Stimulated activated CD4-positive, alpha-beta T cell treated with anti-CD3 and anti-CD28 coated beads, Interleukin-2, amount 100 ng/mL, for 4 hours (primary cell): ENCODE results near the gene TAF5L.
"Not testable (repeated sequence)": the region's sequence is repeated elsewhere in the genome, so short reads cannot be mapped to it uniquely, and the experiment has no call there.

Experiments used
- DNase-seq: peaks from one replicate; pipeline ENCODE4 v3.0.0-alpha.2; 2020; ENCODE audit warnings: low read depth

Gene TAF5L

DNA sequence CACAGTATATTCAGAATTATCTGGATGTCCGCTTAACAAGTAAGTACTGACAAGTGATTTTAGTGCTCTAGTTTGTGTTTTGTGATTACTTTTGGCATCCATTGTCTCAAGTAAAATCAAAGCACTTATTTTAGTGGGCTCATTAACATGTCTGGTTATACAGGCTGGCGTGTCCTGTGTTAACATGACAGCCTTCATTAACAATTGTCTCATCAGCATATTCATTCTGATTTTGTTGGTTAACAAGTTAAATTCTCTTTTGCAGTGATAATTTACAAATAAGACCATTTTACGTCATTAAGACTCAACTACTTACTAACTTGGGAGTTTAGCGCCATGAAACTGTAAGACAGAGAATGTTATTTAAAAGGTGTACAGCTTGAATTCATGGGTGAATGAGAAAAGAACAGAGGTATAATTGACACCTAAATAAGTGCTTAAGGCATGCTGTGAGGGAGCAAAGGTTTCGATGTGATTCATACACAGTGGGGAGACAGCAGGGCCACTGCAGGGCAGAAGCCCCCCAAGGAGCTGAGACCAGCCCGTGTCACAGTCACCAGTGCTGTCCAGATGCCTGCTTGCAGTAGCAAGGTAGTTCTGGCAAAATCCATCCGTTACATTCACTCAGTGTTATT, 22.4 kb downstream of the TAF5L start:
- no peak for DNase-seq

- DNase-seq, result no peak
Observed at GRCh38 chr1:229600229-229600628, 25.7 kb downstream of the TAF5L start.

GRCh38 chr1:229599218-229599954, 26.5 kb downstream of the TAF5L start:
- no peak for DNase-seq

- DNase-seq, result no peak
Observed at GRCh38 chr1:229597877-229598276, 28.0 kb downstream of the TAF5L start.

- DNase-seq, result no peak
Observed at GRCh38 chr1:229596925-229597699, 28.8 kb downstream of the TAF5L start.

GRCh38 chr1:229595876-229596275, 30.0 kb downstream of the TAF5L start:
- not testable (repeated sequence) for DNase-seq

- no peak for DNase-seq
Observed at GRCh38 chr1:229594227-229595008, 31.5 kb downstream of the TAF5L start.

DNA sequence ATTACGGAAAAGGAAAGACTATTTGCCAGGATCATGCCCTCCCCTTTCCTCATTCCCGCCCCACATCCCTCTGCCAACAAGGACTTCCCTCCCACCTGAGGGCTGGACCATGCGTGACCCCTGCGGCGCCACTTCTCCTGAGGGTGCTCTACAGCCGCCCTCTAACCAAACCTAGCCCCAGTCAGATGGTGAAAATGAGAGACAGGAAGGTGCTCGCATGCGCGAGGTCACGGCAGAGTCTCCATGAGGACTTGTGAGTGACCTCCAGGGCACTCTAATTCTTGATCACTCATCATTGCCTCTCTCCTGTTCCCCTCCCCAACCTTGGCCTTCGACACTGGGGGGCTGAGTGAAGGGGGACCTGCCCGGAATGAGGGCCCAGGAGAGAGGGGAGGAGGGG, 32.1 kb downstream of the TAF5L start:
- no peak for DNase-seq

DNA sequence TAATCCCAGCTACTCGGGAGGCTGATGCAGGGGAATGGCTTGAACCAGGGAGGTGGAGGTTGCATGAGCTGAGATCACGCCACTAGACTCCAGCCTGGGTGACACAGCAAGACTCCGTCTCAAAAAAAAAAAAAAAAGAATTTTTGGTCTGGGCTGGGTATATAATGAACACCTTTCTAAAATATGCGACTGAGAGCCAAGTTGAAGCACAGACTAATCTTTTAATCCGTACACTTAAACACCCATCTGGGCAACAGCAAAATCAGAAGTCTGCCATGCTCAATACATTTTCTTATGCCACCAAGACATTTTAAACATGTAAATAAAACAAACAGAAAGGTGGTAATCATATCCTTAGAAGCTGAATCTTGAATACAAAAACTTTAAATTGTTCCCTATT, 35.8 kb downstream of the TAF5L start:
- DNase-seq, result no peak

GRCh38 chr1:229585338-229585737, 40.6 kb downstream of the TAF5L start:
- no peak for DNase-seq

GRCh38 chr1:229582715-229583114, 43.2 kb downstream of the TAF5L start:
- DNase-seq, result no peak

DNA sequence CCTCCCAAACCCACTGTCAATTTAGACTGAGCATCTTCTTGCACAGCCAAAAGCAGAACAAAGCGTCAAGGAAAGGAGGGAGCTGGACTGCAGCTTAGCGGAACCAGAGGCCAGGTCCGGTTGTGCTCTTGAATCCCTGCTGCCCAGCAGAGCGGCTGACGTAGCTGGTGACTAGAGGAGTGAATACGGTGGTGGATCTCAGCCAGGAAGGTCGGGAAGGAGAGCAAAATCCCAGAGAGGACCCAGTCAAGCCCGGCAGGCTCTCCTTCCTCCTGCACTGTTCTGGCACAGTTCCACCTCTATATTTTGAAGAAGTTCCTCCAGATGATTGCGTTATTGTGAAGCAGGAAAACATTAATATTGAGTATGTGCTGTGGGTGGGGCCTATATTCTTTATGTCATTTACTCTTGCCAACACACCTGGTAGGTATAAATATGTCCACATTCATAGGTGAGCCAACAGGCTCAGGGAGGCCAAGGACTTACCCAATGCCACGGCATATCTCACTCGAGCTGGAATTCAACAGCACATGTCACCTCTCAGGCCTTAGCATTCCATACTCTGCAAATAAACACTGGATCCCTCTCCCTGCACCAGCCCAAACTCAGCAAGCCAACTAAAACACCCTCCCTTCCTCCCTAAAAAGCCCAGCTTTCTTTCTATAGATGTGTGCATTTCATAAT, 43.8 kb downstream of the TAF5L start:
- DNase-seq, result no peak

- no peak for DNase-seq
Observed at GRCh38 chr1:229581485-229581884, 44.4 kb downstream of the TAF5L start.

DNA sequence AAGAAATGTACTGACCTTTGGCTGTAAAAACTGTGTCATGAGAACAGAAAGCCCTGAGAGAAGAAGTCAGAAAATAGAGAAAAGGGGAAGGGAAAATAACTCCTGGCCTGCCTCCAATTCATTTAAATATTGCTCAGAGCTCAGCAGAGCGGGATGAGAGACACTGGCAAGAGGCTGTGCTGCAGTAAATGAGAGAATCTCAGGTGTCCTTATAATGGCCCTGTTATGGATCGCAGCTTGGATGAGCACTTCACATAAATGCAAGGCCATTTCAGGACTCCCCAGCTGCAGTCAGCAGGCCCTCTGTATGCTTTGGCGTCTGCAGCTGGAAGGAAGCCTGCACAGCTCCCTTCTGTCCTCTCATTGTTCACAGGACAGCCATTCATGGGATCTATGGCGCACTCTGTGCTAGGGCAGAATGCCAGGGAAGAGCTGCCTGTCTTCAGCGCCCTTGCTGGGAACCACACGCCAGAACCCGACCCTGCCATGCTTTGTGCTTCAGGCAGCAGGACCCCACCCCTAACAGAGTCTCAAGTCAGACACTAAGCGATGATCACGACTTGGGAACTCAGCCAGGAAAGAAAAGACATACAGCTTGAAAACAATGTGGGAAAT, 46.8 kb downstream of the TAF5L start:
- no peak for DNase-seq

- DNase-seq, result no peak
Observed at GRCh38 chr1:229578168-229579058, 47.5 kb downstream of the TAF5L start.

DNA sequence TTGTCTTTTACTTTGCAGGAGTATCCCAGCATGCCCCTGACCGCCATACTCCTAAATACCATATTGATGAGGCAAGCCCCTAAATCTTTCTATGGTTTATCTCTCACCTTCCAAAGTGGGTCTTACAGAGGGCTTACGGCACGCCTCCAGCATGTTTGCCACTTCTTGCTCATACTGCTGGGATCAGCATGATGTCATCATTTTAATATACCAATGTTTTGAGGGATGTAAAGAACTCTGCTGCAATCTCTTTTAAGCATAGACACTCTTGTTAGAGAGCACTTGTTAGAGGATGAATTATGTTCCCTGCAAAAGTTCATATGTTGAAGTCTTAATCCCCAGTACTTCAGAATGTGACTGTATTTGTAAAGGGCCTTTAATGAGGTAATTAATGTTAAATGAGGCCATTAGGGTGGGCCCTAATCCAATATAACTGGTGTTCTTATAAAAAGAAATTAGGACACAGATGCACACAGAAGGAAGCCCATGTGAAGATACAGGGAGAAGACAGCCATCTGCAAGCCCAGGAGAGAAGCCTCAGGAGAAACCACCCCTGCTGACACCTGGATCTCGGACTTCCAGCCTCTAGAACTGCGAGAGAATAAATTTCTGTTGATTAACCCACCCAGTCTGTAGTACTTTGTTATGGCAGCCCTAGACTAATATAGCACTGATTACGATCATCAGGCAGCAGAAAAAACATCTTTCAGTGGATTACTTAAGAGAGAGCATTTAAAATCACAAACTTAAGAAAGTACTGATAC, 51.1 kb downstream of the TAF5L start:
- no peak for DNase-seq

DNA sequence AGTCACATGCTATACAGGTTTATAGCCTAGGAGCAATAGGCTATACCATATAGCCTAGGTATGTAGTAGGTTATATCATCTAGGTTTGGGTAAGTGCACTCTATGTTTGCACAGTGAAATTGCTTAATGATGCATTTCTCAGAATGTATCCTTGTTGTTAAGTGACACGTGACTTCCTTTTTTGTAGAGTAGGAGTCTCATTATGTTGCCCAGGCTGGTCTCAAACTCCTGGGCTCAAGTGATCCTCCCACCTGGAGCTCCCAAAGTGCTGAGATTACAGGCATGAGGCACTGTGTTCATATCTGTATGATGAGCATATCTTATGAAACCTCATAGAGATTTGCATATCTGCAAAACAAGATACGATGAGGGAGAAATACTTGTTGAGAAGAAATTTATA, 53.6 kb downstream of the TAF5L start:
- DNase-seq, result no peak

DNA sequence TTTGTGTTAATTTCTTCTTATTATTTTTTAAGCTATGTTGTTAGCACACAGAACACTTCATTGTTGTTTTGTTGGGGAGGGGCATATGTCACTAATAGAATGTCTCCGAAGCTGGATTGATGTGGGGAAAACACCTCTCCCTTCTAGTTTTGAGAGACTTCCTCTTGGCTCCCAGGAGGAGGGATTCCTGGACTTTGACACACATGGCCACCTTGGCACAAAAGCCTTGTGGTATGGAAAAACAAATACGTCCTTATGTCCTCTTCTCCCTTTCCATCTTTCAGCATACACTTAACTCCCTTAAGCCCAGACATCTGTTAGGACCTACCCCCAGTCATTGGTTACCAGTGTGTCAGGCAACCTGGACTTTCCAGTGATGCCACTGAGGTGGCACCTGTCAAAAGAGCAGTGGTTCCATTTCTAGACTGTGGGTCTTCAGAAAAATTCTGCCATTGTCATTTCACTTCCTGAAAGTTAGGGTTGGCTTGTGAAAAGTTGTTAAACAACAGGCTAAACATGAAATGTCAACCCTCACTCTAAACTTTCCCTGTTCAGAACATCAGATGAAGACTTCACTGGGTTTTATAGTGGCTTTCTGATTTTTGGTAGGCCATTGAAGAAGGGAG, 54.9 kb downstream of the TAF5L start:
- no peak for DNase-seq

DNA sequence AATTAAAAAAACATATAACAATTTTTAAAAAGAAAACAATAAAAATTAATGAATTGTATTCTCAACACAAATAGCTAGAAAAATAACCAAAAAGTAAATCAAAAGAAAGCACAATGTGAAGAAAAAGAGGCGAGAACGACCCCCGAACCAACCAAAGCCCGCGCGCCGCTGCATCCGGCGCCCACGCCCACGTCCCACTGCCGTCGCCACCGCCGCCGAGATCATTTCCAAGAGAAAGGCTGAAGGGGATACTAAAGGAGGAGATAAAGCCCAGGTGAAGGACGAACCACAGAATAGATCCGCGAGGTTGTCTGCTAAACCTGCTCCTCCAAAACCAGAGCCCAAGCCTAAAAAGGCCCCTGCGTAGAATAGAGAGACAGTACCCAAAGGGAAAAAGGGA, 55.6 kb downstream of the TAF5L start:
- DNase-seq, result no peak
